Stimulated activated CD8-positive, alpha-beta memory T cell treated with anti-CD3 and anti-CD28 coated beads, Interleukin-7, amount 100 ng/mL, for 48 hours (primary cell): ENCODE data around the gene PCSK6.
"Not testable (repeated sequence)": the region's sequence is repeated elsewhere in the genome, so short reads cannot be mapped to it uniquely, and the experiment has no call there.

Source experiments
- DNase-seq, 2 donors: peaks; one replicate each; pipeline ENCODE4 v3.0.0-alpha.2; 2020; ENCODE audit warnings: low read depth in 1 of 2; ENCODE audit errors: extremely low read depth in 1 of 2

PCSK6 gene

GRCh38 chr15:101366853-101367252 is 122.7 kb downstream of the PCSK6 start:
- no peak for DNase-seq

- DNase-seq, result no peak
Observed at GRCh38 chr15:101362986-101363566, 126.4 kb downstream of the PCSK6 start.

DNA sequence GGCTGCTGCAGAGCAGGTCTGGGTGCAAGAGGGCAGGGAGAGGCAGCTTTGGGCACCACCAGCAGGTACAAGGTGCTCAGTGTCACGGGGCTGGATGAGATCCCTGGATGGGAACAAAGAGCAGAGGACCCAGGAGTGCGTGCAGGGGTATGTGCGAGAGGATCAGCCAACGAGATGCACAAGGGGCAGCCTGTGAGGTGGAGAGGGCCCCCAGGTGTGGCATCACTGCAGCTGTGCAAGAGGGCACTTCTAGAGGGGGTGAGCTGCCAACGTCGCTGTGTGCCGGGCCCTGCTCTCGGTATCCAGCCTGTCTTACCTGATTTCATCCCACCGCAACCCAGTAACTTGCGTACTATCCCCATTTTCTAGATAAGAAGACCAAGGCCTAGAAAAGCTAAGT is 127.1 kb downstream of the PCSK6 start:
- DNase-seq, result no peak

DNA sequence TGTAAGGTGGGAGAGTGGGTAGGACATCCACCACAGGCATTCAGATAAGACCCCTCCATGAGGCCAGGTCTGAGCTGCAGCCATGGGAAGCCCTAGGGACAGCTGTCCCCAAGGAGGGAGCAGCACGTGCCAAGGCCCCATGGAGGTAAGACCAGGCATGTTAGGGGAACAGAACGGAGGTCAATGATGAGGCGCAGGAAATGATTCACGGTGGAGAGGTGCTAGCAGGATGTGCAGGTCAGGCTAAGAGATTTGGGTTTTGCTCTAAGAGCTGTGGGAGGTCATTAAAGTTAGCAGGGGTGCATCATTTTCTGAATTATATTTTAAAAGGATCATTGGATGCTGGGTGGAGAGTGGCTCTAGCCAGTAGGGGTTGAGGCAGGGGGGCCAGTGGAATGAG is 128.1 kb downstream of the PCSK6 start:
- DNase-seq, result no peak

DNA sequence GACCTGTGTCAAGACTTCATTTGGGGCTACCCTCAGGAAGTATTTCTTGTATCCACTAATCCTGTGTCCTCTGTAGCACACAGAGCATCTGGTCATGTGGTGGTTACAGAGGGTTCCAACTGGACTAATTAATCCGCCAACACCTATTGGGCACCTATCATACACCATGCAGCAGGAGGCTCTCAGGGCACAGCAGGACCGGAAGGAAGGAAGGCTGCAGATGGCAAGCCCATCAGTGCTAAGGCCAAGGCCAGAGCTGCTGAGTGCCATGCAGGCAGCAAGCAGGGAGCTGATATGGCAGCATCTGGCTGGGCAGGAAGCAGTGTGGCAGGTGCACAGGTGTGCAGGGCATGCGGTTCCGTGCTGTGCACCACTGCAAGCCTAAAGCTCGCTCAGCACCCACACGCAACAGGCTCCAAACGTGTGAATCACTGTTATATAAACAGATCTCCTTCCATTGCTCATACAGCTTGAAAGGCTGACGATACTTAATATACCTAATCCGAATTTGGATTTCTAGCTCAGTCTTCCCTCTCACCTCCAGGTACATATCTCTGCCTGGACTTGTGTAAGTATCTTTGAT is 130.1 kb downstream of the PCSK6 start:
- no peak for DNase-seq

DNA sequence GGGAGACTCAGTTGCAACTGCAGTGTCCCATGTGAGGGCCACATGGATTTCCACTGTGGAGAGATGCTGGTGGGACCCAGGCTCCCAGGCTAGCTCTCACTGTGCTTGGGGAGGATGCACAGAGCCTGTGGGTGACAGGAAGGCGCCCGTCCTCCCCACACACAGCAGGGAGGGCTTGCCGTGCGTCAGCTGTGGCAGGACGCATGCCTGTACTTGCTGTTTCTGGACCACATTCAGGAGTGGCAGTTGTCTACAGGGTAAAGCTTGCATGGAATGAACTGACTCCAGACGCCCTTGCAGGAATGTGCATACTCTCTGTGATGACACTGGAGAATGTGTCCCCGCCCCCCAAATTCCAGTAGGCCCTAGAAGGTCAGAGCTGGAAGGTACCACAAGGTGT is 130.6 kb downstream of the PCSK6 start:
- DNase-seq, result no peak

DNA sequence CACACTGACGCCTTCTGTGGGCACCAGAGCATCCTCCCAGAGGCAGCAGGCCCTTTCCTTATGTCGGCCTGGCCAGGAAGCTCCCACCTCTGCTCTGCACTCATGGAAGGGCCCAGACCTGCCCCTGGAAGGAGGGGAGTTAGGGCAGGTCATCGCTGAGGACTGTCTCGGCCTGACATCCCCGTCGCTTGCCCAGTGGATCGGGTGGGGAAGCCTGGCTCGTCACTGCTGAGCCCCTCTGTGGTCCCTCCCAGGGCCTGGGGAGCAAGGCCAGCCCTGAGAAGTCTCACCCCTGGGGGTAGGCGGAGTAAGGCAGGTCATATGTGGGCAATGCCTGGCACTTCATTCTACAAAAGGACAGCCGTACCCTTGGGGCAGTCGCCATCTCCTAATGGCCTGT is 131.6 kb downstream of the PCSK6 start:
- no peak for DNase-seq

DNA sequence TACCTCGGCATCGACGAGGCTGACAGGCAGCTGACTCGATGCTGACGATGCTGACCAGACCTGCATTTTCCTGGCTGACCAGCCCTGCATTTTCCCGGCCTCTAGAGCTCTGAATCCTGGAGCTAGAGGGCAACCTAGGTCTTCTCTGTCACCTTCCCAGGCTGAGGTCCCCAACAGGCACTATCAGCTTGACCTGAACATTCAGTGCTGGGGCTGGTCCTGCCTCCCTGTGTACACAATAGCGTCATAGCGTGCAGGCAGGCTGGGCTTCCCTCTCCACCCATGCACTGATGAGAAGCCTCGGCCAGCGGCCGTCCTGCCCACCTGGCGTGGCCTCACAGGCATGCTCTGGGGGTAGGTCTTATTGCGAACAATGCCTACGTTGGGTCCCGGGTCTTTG is 132.2 kb downstream of the PCSK6 start:
- no peak for DNase-seq

DNA sequence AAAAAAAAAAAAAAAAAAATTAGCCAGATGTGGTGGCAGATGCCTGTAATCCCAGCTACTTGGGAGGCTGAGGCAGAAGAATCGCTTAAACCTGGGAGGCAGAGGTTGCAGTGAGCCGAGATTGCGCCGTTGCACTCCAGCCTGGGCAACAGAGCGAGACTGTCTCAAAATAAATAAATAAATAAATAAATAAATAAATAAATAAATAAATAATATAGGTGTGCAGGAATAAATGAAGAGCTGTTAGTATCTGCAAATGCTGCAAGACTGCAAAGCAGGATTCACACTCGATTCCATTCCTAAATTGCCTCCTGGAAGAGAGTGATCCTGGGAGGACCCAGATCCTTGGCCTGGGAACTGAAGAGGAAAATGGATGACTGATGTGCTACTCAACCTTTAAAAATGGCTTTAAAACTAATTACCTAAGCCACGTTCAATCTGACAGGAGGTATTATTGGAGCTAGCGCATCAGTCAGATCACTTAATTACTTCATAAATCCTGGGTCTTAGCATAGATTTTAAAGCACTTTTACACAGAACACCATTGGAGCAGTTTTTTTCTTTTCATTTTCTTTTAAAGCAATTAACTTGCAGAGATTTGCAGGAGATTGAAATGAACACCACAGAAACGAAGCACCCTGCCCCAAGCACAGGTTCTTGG is 132.9 kb downstream of the PCSK6 start:
- not testable (repeated sequence) for DNase-seq

- no peak for DNase-seq
Observed at GRCh38 chr15:101355678-101356464, 133.6 kb downstream of the PCSK6 start.

DNA sequence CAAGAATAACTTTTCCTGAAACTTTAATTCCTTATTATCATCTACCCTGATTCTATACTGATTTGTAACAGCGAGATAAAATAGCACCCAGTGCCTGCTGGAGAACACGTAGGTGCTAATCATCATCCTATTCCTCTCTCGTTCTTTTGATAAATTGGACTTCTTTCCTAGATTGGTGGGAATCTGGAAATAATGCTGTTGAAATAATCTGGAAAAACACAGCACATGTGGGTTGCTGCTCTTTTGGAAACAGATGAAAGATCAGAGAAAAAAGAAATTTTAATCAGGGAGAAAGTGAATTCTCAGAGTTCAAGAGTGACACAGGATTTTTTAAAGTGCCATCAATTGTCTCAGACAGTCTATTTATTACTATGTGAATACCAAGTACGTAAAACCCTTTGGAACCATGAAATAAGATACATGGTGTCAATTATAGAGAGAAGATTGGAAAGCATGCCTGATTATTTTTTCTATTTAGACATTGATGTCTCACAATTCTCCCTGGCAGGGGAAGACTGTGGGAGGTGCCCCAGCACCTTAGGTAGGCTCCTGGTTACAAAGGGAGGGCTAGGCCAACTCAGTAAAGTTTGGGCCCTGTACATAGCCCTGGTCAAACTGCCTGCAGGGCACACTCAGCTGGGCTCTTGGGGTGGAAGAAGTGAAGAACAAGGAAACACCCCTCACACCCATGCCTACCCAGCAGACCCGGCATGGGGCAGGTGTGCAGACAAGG is 134.4 kb downstream of the PCSK6 start:
- DNase-seq, result no peak

- DNase-seq, result no peak
Observed at GRCh38 chr15:101353240-101353639, 136.3 kb downstream of the PCSK6 start.

DNA sequence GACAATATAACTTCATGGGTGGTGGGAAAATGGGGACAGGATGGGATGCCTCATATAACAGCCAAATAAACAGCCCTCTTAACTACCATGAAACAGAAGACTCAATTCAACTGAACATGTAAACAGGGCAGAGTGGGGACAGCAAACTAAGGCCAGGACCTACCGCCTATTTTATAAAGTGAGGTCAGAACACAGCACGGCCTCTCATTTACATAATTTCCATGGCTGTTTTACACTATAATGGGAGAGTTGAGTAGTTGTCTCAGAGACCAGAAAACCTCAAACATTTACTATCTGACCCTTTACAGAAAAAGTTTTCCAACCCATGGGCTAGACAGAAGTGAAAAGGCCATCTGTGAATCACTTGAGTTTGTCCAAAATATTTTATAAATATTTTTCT is 137.8 kb downstream of the PCSK6 start:
- DNase-seq, result no peak

DNA sequence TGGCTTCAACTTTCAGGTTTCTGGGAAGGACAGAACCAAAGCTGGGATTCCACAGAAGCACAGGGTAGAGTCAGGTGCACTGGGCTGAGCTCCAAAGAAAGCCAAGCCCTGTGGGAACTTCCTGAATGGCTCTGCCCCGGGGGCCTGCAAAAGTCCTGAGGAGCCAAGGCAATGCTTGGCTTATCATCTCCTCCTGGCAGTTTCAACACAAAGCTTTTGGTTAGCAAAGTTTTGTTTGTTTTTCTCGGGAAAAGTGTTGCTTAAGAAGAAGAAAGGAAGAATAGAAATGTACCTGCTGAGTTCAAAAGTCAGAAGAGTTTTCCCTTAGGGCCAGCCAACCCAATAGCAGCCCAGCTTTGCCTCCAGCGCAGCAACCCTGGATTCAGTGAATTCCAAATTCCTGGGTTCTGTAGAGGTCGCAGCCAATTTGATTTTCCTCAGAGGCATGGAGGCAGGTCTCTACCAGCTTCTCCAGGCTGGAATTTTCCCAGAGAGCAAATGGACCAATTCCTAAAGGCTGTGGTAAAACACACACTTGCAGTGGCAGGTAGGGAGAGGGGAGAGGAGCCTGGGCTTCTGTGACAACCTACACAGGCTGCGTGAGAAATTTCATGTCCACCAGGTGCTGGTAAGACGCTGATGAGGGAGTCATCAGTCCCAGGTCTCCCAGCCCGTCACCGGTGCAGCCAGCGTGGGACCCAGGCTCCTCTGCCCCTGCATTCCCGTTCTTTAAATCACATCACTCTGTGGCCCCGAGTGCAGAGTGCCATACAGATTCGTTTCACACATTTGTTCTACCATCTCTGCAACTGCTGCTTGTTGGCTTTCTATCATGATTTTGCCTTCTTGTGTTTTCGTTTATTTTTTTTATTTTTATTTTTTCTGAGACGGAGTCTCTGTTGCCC is 140.2 kb downstream of the PCSK6 start:
- DNase-seq, result no peak

- no peak for DNase-seq
Observed at GRCh38 chr15:101348643-101349042, 140.9 kb downstream of the PCSK6 start.

- DNase-seq, result no peak
Observed at GRCh38 chr15:101348015-101348414, 141.5 kb downstream of the PCSK6 start.

- DNase-seq, result no peak
Observed at GRCh38 chr15:101347454-101347853, 142.1 kb downstream of the PCSK6 start.

DNA sequence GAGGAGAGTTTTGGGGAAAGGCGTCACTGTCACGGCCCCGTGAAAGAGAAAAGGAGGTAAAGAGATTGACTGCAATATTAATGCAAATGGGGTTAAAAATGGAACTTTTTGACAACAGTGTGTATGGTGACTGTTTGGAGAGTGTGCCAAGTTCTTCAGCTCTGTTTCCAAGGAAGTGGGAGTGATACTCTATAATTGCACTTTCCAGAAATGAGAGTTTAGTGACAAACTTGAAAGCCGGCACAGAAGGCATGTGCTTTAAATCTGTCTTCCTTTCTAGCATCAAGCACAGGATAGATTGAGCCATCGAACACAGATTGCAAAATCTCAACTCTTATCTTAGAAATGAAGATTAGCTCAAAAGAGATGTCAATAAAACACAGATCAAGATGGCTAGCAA is 142.6 kb downstream of the PCSK6 start:
- DNase-seq, result no peak

- no peak for DNase-seq
Observed at GRCh38 chr15:101342056-101342455, 147.5 kb downstream of the PCSK6 start.

GRCh38 chr15:101338502-101339057 is 150.9 kb downstream of the PCSK6 start:
- DNase-seq, result no peak
